ENCODE results near the gene CD48. TPM values are rescaled to one million over a fixed set of nuclear protein-coding genes. Genes with fewer than 3 reads are reported as not detected.
A peak's percentile ranks its signal among the peaks of the same experiment; 100 is the strongest.
"Not testable (repeated sequence)": the region's sequence is repeated elsewhere in the genome, so short reads cannot be mapped to it uniquely, and the experiment has no call there.

CD48 gene
- total RNA-seq, 2 donors from 2014 or later, result 4.9 to 9.2 TPM

GRCh38 chr1:160707236-160708064, 4.2 kb downstream of the CD48 start:
- Histone ChIP-seq H3K4me1 (no peaks in the 10 kb centered on the region), H3K27ac (peak overlapping the region; percentile 32), H3K36me3 (no peaks in the 10 kb centered on the region), H3K9me3 (no peaks in the 10 kb centered on the region), H3K4me3 (no peak overlapping the region), H3K9ac (ENCODE audit: low read depth in 2 of 2, low read length in 2 of 2) (peak overlapping the region in 1 of 2 donors; percentile 22), H3K27me3 (no peaks in the 10 kb centered on the region)
- no peak for DNase-seq
- no peak for TF ChIP-seq CTCF (IDR thresholded peaks at IDR 0.05)
- intact Hi-C loops (cut with DNase I), result no loop called here

GRCh38 chr1:160706526-160707235, 4.9 kb downstream of the CD48 start:
- no peak overlapping the region for H3K4me3 ChIP-seq
- H3K27ac ChIP-seq, result peak overlapping the region; percentile 32
- no peak for TF ChIP-seq CTCF (IDR thresholded peaks at IDR 0.05)

GRCh38 chr1:160705742-160706141, 5.9 kb downstream of the CD48 start:
- Histone ChIP-seq H3K27ac (no peak overlapping the region), H3K4me1 (no peaks in the 10 kb centered on the region), H3K27me3 (no peaks in the 10 kb centered on the region), H3K36me3 (no peaks in the 10 kb centered on the region), H3K9ac (ENCODE audit: low read depth in 2 of 2, low read length in 2 of 2) (no peak overlapping the region), H3K4me3 (no peak overlapping the region), H3K9me3 (no peaks in the 10 kb centered on the region)
- no peak for TF ChIP-seq CTCF (IDR thresholded peaks at IDR 0.05)
- intact Hi-C loops (cut with DNase I), result no loop called here
- no peak for DNase-seq

More at GRCh38 chr1:160706526-160707235, 4.9 kb downstream of the CD48 start:
- intact Hi-C loops (cut with DNase I), result no loop called here
- DNase-seq, result no peak
- Histone ChIP-seq H3K4me1 (no peaks in the 10 kb centered on the region), H3K27me3 (no peaks in the 10 kb centered on the region), H3K9ac (ENCODE audit: low read depth in 2 of 2, low read length in 2 of 2) (no peak overlapping the region), H3K9me3 (no peaks in the 10 kb centered on the region), H3K36me3 (no peaks in the 10 kb centered on the region)

- H3K36me3 ChIP-seq; H3K4me1 ChIP-seq; H3K4me3 ChIP-seq; intact Hi-C loops (cut with DNase I); H3K9ac ChIP-seq (ENCODE audit: low read depth in 2 of 2, low read length in 2 of 2); H3K9me3 ChIP-seq; H3K27me3 ChIP-seq; DNase-seq; H3K27ac ChIP-seq: not testable (repeated sequence)
Measured at GRCh38 chr1:160705212-160705621, 6.4 kb downstream of the CD48 start.

- Histone ChIP-seq H3K27me3 (no peaks in the 10 kb centered on the region), H3K27ac (no peak overlapping the region), H3K4me3 (no peak overlapping the region), H3K9me3 (no peaks in the 10 kb centered on the region), H3K36me3 (no peaks in the 10 kb centered on the region), H3K9ac (ENCODE audit: low read depth in 2 of 2, low read length in 2 of 2) (no peak overlapping the region), H3K4me1 (no peaks in the 10 kb centered on the region)
- no peak for TF ChIP-seq CTCF (IDR thresholded peaks at IDR 0.05)
- intact Hi-C loops (cut with DNase I), result no loop called here
- no peak for DNase-seq
Measured at GRCh38 chr1:160704250-160704649, 7.4 kb downstream of the CD48 start.

- no peaks in the 10 kb centered on the region for H3K27me3 ChIP-seq
- no peaks in the 10 kb centered on the region for H3K4me1 ChIP-seq
- no peak for TF ChIP-seq CTCF (IDR thresholded peaks at IDR 0.05)
- intact Hi-C loops (cut with DNase I), result no loop called here
- no peak overlapping the region for H3K9ac ChIP-seq (ENCODE audit: low read depth in 2 of 2, low read length in 2 of 2)
- H3K36me3 ChIP-seq, result no peaks in the 10 kb centered on the region
- H3K4me3 ChIP-seq, result no peak overlapping the region
- DNase-seq, result no peak
- no peaks in the 10 kb centered on the region for H3K9me3 ChIP-seq
- no peak overlapping the region for H3K27ac ChIP-seq
Measured at GRCh38 chr1:160702100-160702499, 9.5 kb downstream of the CD48 start.

- H3K27ac ChIP-seq; intact Hi-C loops (cut with DNase I); DNase-seq; H3K9ac ChIP-seq (ENCODE audit: low read depth in 2 of 2, low read length in 2 of 2); H3K4me3 ChIP-seq; H3K4me1 ChIP-seq; H3K27me3 ChIP-seq; H3K9me3 ChIP-seq; H3K36me3 ChIP-seq: not testable (repeated sequence)
Measured at GRCh38 chr1:160692390-160692789, 19.2 kb downstream of the CD48 start.

Data from colonic mucosa (tissue), 4 donors.